Endothelial cell of umbilical vein (primary cell): Measurements from ENCODE around the gene TMEM95. TPM values are rescaled to one million over a fixed set of nuclear protein-coding genes. Genes with fewer than 3 reads are reported as not detected.

Experiments used
- BruUV-seq: library from RNA; stranded (reverse); fragments of 400-500 nt; replicated peaks from 2 replicates; lab custom pipeline; 2021; lab: Mats Ljungman, UMichigan
- CTCF ChIA-PET: fragments of 300-600, 350-600 bp; sonication (Branson Sonifier 250); formaldehyde crosslinking; loops from one replicate; lab custom pipeline; 2021; ENCODE audit warnings: antibody characterized with exemption, inconsistent platforms; lab: Charles Lee
- POLR2A ChIA-PET: fragments of 300-600, 350-600 bp; sonication (Branson Sonifier 250); formaldehyde crosslinking; loops from one replicate; lab custom pipeline; 2021; ENCODE audit warnings: antibody characterized with exemption, inconsistent platforms; lab: Charles Lee
- DNase-seq: peaks from one replicate; pipeline ENCODE4 v3.0.0-alpha.2; 2011; ENCODE audit warnings: low read depth, low spot score
- FAIRE-seq: peaks from 2 replicates; lab custom pipeline; 2011; peaks lifted over from hg19 to GRCh38; lab: Jason Lieb, UNC
- H2AFZ ChIP-seq: 2 replicates; pipeline ENCODE4 v1.6.0; 2012; ENCODE audit warnings: low read depth, low read length, control low read depth, inconsistent platforms
- H3K27ac ChIP-seq: 2 replicates; pipeline ENCODE4 v1.5.1; 2011; ENCODE audit warnings: low read depth, mild to moderate bottlenecking, control low read depth, low read length, moderate library complexity; ENCODE audit not compliant: insufficient read depth
- H3K27me3 ChIP-seq, 2 experiments: 2 replicates each; pipeline versions ENCODE4 v1.6.0 to v1.6.1; 2011; ENCODE audit warnings: low read length in 2 of 2, mixed read lengths in 1 of 2; ENCODE audit not compliant: control insufficient read depth in 2 of 2, insufficient read depth in 2 of 2
- H3K36me3 ChIP-seq, 2 experiments: 2 replicates in 1 of 2; 3 replicates in 1 of 2; pipeline ENCODE4 v1.5.1; 2011; ENCODE audit warnings: low read length in 2 of 2, mild to moderate bottlenecking in 1 of 2, moderate library complexity in 1 of 2; ENCODE audit not compliant: control insufficient read depth in 2 of 2, insufficient read depth in 2 of 2; ENCODE audit errors: extremely low read depth in 1 of 2
- H3K4me1 ChIP-seq: 3 replicates; pipeline ENCODE4 v1.5.1; 2011; ENCODE audit warnings: mild to moderate bottlenecking, low read length; ENCODE audit not compliant: control insufficient read depth, insufficient read depth; ENCODE audit errors: extremely low read depth
- H3K4me2 ChIP-seq: 2 replicates; pipeline ENCODE4 v1.6.1; 2011; ENCODE audit warnings: low read length, control low read depth, mixed read lengths; ENCODE audit not compliant: insufficient read depth
- H3K4me3 ChIP-seq, 3 experiments: fragments of 200-600 bp in 1 of 3; sonication (generic), shearing (Covaris generic) in 1 of 3; replicated peaks in 1 of 3; 2 replicates each; pipeline ENCODE4 v1.5.1; 2011 to 2016; ENCODE audit warnings: control low read depth in 3 of 3, low read length in 3 of 3, mild to moderate bottlenecking in 2 of 3, inconsistent platforms in 1 of 3, low read depth in 1 of 3, moderate library complexity in 1 of 3; ENCODE audit not compliant: insufficient read depth in 1 of 3
- H3K79me2 ChIP-seq: 2 replicates; pipeline ENCODE4 v1.6.0; 2012; ENCODE audit warnings: low read length, inconsistent platforms; ENCODE audit not compliant: control insufficient read depth, insufficient read depth
- H3K9ac ChIP-seq: replicated peaks from 2 replicates; pipeline ENCODE3; 2011; ENCODE audit warnings: low read length, control low read depth; ENCODE audit not compliant: insufficient read depth; ENCODE audit errors: extremely low read depth
- H3K9me1 ChIP-seq: replicated peaks from 3 replicates; pipeline ENCODE4 v1.6.0; 2011; ENCODE audit warnings: mild to moderate bottlenecking, low read length; ENCODE audit not compliant: control insufficient read depth, insufficient read depth; ENCODE audit errors: extremely low read depth
- H3K9me3 ChIP-seq: replicated peaks from 2 replicates; pipeline ENCODE4 v1.5.1; 2012; ENCODE audit warnings: low read length, inconsistent platforms; ENCODE audit not compliant: control insufficient read depth, insufficient read depth
- H4K20me1 ChIP-seq: replicated peaks from 2 replicates; pipeline ENCODE3; 2011; ENCODE audit warnings: mild to moderate bottlenecking, low read length; ENCODE audit not compliant: control insufficient read depth, insufficient read depth; ENCODE audit errors: extremely low read depth
- CTCF ChIP-seq, 2 donors: IDR thresholded peaks; 1 replicate in 1 of 2; 2 replicates in 1 of 2; pipeline ENCODE4 v1.5.1; 2011; ENCODE audit warnings: low read length in 2 of 2, mild to moderate bottlenecking in 2 of 2, moderate library complexity in 2 of 2, control low read depth in 1 of 2, inconsistent platforms in 1 of 2, low read depth in 1 of 2; ENCODE audit not compliant: insufficient read depth in 1 of 2; ENCODE audit errors: extremely low read depth in 1 of 2
- JUN ChIP-seq: IDR thresholded peaks from 2 replicates; pipeline ENCODE4 v1.6.1; 2011; ENCODE audit warnings: borderline replicate concordance, low read depth; ENCODE audit not compliant: insufficient read length, insufficient read depth
- dilution Hi-C: fragments of 300-500 bp; cut with MboI; formaldehyde crosslinking; loops from one replicate; pipeline ENCODE4 v1.15.0; 2019; ENCODE audit warnings: low sequenced_read_pairs; ENCODE audit not compliant: extremely low pct_ligation_motif_present
- intact Hi-C: fragments of 100-400 bp; cut with micrococcal nuclease; formaldehyde crosslinking; loops from one replicate; pipeline ENCODE4 v1.10.0; 2022
- polyA plus RNA-seq, 4 experiments: library from polyadenylated mRNA; depleted of rRNA in 3 of 4; stranded (reverse) in 3 of 4; unstranded in 1 of 4; fragments of >200 nt; gene quantifications; 2 replicates each; pipeline versions ENCODE4 v1.2.1 to v1.2.3, GENCODE V29; 2011 to 2012; ENCODE audit warnings: missing spikeins in 1 of 4
- total RNA-seq: library from RNA; stranded (reverse); gene quantifications from 2 replicates; pipeline ENCODE4 v1.2.3, GENCODE V29; 2021

The TMEM95 gene
- total and polyA plus RNA-seq, 2 donors (not counting 3 experiments of a cell fraction or from before 2014, with no cell fraction given): not detected

GRCh38 chr17:7393613-7394451 is 38.9 kb downstream of the TMEM95 start:
- Histone ChIP-seq H3K27me3 (no peaks in the 10 kb centered on the region), H3K9me3 (no peaks in the 10 kb centered on the region), H3K4me3 (peak overlapping the region; percentile 58 to 93 (median 92)), H4K20me1 (no peaks in the 10 kb centered on the region), H2AFZ (peak overlapping the region; percentile 51), H3K4me1 (peaks cover 16% of the 10 kb centered on the region), H3K36me3 (peaks cover 0 to 18% of the 10 kb centered on the region in 2 experiments), H3K9me1 (no peaks in the 10 kb centered on the region), H3K27ac (peak overlapping the region; percentile 38), H3K4me2 (peak overlapping the region; percentile 45), H3K79me2 (no peaks in the 10 kb centered on the region), H3K9ac (peak overlapping the region; percentile 81)
- ChIA-PET CTCF (interaction anchor here (0.6 to 2.3 kb wide), 8 partner anchors 8 to 167 kb away, joined by 3 to 11 read pairs (median 5); partner anchors contain the start of gene TMEM256), POLR2A (interaction anchor here (1.0 kb wide), 1 partner anchor 10 kb away, joined by 11 read pairs; the partner anchor contains the start of gene TMEM256)
- BruUV-seq: no TSS peak
- intact Hi-C loops (loop anchor here (1.0 to 5.0 kb wide), 5 partner anchors 10 to 167 kb away; partner anchors contain the start of genes POLR2A, SENP3, TMEM102 and TMEM256), dilution Hi-C loops (no loop called here)
- DNase-seq (no peak), FAIRE-seq (no peak)
- TF ChIP-seq CTCF (IDR thresholded peaks at IDR 0.05; ENCODE audit: extremely low read depth in 1 of 2, insufficient read depth in 1 of 2, low read depth in 1 of 2, low read length in 2 of 2) (peak in 1 of 2 donors; percentile 7), JUN (no peak)
